Omental fat pad (tissue), 4 donors: ENCODE data around the gene FBXL14. TPM values are rescaled to one million over a fixed set of nuclear protein-coding genes. Genes with fewer than 3 reads are reported as not detected.

ENCODE experiments used
- ATAC-seq: fragments of 150-250 bp; one replicate; pipeline ENCODE4 v1.9.1; 2016; ENCODE audit warnings: mild to moderate bottlenecking, moderate library complexity; ENCODE audit not compliant: low FRiP score
- DNase-seq: peaks from one replicate; pipeline ENCODE4 v3.0.0-alpha.2; 2019; ENCODE audit warnings: low spot score
- CTCF ChIP-seq, 3 donors: fragments of 450-650 bp; IDR thresholded peaks; one replicate each; pipeline ENCODE4 v1.5.1; 2016 to 2017; ENCODE audit warnings: antibody characterized with exemption in 3 of 3, mild to moderate bottlenecking in 3 of 3, moderate library complexity in 2 of 3
- total RNA-seq, 4 donors: library from RNA; depleted of rRNA; stranded (reverse); fragments of >200 nt; gene quantifications; one replicate each; pipeline ENCODE4 v1.1.0, GENCODE V29; 2016

FBXL14 gene
- total RNA-seq, 4 donors from 2014 or later, result 7.3 to 15.6 (median 10.1) TPM

GRCh38 chr12:1572731-1573130 lies 21.6 kb downstream of the FBXL14 start:
- DNase-seq, result no peak
- no peak for TF ChIP-seq CTCF (IDR thresholded peaks at IDR 0.05)
- ATAC-seq, result no peak

GRCh38 chr12:1567852-1568251 lies 26.5 kb downstream of the FBXL14 start:
- ATAC-seq (no peak), DNase-seq (no peak)
- no peak for TF ChIP-seq CTCF (IDR thresholded peaks at IDR 0.05)

GRCh38 chr12:1566449-1567135 lies 27.8 kb downstream of the FBXL14 start:
- DNase-seq (no peak), ATAC-seq (no peak)
- no peak for TF ChIP-seq CTCF (IDR thresholded peaks at IDR 0.05)

GRCh38 chr12:1565172-1565571 lies 29.2 kb downstream of the FBXL14 start:
- TF ChIP-seq CTCF (IDR thresholded peaks at IDR 0.05), result no peak
- no peak for DNase-seq
- no peak for ATAC-seq

- DNase-seq, result no peak
- no peak for ATAC-seq
- TF ChIP-seq CTCF (IDR thresholded peaks at IDR 0.05), result no peak
Measured at GRCh38 chr12:1564067-1564466, 30.3 kb downstream of the FBXL14 start.

- no peak for ATAC-seq
- no peak for TF ChIP-seq CTCF (IDR thresholded peaks at IDR 0.05)
- DNase-seq, result no peak
Measured at GRCh38 chr12:1562813-1563407, 31.5 kb downstream of the FBXL14 start.

- no peak for ATAC-seq
- no peak for TF ChIP-seq CTCF (IDR thresholded peaks at IDR 0.05)
- no peak for DNase-seq
Measured at GRCh38 chr12:1560704-1561103, 33.7 kb downstream of the FBXL14 start.
